ENCODE results near the gene SYT17. TPM values are rescaled to one million over a fixed set of nuclear protein-coding genes. Genes with fewer than 3 reads are reported as not detected.

Gene SYT17
- total and polyA plus RNA-seq, 7 donors = 0.08 to 0.58 (median 0.39) TPM

DNA sequence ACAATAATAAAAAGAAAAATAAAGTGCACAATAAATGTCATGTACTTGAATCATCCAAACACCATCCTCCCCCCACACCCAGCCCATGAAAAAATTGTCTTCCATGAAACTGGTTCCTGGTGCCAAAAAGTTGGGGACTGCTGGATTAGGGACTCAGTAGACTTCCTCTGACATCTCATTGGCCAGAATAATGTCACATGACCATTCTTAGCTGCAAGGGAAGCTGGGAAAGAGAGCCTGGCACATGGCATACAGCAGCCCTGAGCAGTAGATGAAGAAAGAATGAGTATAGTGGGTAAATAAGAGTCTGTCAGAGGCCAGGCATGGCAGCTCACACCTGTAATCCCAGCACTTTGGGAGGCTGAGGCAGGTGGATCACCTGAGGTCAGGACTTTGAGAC is 41.7 kb upstream of the SYT17 start:
- H3K27ac ChIP-seq = no peak overlapping the region
- H3K27me3 ChIP-seq (ENCODE audit: insufficient read depth in 3 of 3, low read length in 2 of 3) = no peaks in the 10 kb centered on the region
- intact Hi-C loops (cut with DNase I) = no loop called here
- TF ChIP-seq CTCF (IDR thresholded peaks at IDR 0.05) = no peak
- no peak overlapping the region for H3K4me3 ChIP-seq
- ATAC-seq = no peak
- no peaks in the 10 kb centered on the region for H3K9me3 ChIP-seq
- no peak for DNase-seq
- no peaks in the 10 kb centered on the region for H3K4me1 ChIP-seq
- H3K36me3 ChIP-seq (ENCODE audit: insufficient read depth in 1 of 2, low read depth in 1 of 2) = peaks cover 0 to 8% of the 10 kb centered on the region in 2 donors

DNA sequence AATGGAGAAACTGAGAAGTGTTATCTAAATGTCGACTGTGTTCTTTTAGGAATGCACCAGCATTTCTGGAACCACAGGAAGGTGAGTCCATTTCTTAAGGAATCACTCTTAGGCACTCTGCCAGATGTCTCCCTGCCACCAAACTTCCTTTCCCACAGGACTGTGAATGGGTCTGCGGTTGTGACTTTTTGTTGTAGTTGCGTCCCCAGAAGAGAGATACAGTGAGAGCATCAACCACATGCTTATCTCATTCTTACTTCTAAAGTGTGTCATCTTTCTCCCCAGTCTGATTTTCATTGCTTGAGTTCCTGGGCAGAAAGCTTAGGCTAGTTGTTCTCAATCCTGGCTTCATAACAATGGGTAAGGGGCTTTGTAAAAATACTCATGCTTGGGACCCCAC is 40.8 kb upstream of the SYT17 start:
- Histone ChIP-seq H3K36me3 (ENCODE audit: insufficient read depth in 1 of 2, low read depth in 1 of 2) (no peaks in the 10 kb centered on the region), H3K4me1 (peaks cover 5% of the 10 kb centered on the region), H3K27ac (no peak overlapping the region), H3K4me3 (no peak overlapping the region), H3K9me3 (no peaks in the 10 kb centered on the region), H3K27me3 (ENCODE audit: insufficient read depth in 3 of 3, low read length in 2 of 3) (no peaks in the 10 kb centered on the region)
- no peak for TF ChIP-seq CTCF (IDR thresholded peaks at IDR 0.05)
- no peak for ATAC-seq
- intact Hi-C loops (cut with DNase I) = no loop called here
- WGBS, 3 donors = 72 to 77% (median 73%) methylated on average over 3 of the region's 3 CpGs
- DNase-seq = no peak

- intact Hi-C loops (cut with DNase I) = no loop called here
- peaks cover 5% of the 10 kb centered on the region for H3K4me1 ChIP-seq
Measured at GRCh38 chr16:19127674-19128131, 40.3 kb upstream of the SYT17 start.

DNA sequence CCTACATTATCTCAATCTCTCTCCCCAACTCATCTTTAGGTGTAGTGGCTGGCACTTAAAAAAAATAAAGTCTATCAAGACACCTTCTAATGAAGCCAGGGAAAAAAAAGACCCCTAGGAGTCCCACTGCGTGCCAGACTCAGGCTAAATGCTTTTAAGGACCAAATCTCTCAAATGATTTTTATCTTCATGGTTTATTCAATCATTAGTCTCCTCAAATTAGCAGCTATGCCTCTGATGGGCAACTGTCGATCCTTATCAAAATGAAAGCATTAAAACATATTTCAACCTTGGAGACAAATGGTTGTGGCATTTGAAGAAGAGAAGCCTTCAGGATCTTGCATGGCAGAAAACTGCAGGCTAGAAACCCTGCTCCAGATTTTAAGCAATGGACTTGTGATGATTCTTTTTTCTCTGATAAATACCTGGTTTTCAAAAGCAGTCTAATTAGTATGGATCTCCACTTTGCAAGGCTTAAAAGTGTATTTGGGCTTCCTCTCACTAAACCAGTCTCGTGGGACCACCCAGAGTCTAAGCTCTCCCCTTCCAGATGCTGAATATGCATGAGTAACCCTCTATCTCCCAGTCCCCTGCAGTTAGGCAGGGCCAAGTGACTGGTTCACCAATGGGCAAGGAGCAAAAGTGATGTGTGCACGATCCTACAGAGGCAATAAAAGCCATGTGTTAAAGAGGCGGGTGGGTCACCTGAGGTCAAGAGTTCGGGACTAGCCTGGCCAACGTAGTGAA is 39.4 kb upstream of the SYT17 start:
- TF ChIP-seq CTCF (IDR thresholded peaks at IDR 0.05) = no peak
- Histone ChIP-seq H3K27me3 (ENCODE audit: insufficient read depth in 3 of 3, low read length in 2 of 3) (no peaks in the 10 kb centered on the region), H3K36me3 (ENCODE audit: insufficient read depth in 1 of 2, low read depth in 1 of 2) (no peaks in the 10 kb centered on the region), H3K9me3 (no peaks in the 10 kb centered on the region), H3K4me3 (no peak overlapping the region), H3K27ac (no peak overlapping the region), H3K4me1 (peaks cover 5% of the 10 kb centered on the region)
- ATAC-seq = no peak
- intact Hi-C loops (cut with DNase I) = no loop called here
- DNase-seq = no peak
- WGBS, 3 donors = 61 to 69% (median 63%) methylated on average over 7 of the region's 7 CpGs

More at GRCh38 chr16:19127674-19128131, 40.3 kb upstream of the SYT17 start:
- 66 to 76% (median 73%) methylated on average over 3 of the region's 3 CpGs for WGBS, 3 donors
- ATAC-seq (no peak), DNase-seq (no peak)
- Histone ChIP-seq H3K36me3 (ENCODE audit: insufficient read depth in 1 of 2, low read depth in 1 of 2) (no peaks in the 10 kb centered on the region), H3K27me3 (ENCODE audit: insufficient read depth in 3 of 3, low read length in 2 of 3) (no peaks in the 10 kb centered on the region), H3K27ac (no peak overlapping the region), H3K9me3 (no peaks in the 10 kb centered on the region), H3K4me3 (no peak overlapping the region)
- no peak for TF ChIP-seq CTCF (IDR thresholded peaks at IDR 0.05)

- no peaks in the 10 kb centered on the region for H3K36me3 ChIP-seq (ENCODE audit: insufficient read depth in 1 of 2, low read depth in 1 of 2)
- TF ChIP-seq CTCF (IDR thresholded peaks at IDR 0.05) = no peak
- H3K4me3 ChIP-seq = no peak overlapping the region
- 71 to 74% (median 72%) methylated on average over 7 of the region's 7 CpGs for WGBS, 3 donors
- peak overlapping the region; percentile 70 for H3K27ac ChIP-seq
- H3K27me3 ChIP-seq (ENCODE audit: insufficient read depth in 3 of 3, low read length in 2 of 3) = no peaks in the 10 kb centered on the region
- H3K9me3 ChIP-seq = no peaks in the 10 kb centered on the region
- intact Hi-C loops (cut with DNase I) = loop anchor here in 1 of 2 donors (5.0 kb wide), 1 partner anchor 52 kb away; no protein-coding TSS in a partner anchor
- ATAC-seq = no peak
- DNase-seq = no peak
- H3K4me1 ChIP-seq = peaks cover 5% of the 10 kb centered on the region
Measured at GRCh38 chr16:19130385-19130784, 37.7 kb upstream of the SYT17 start.

Measured in psoas muscle (tissue), 8 donors.